Stimulated activated CD4-positive, alpha-beta T cell treated with anti-CD3 and anti-CD28 coated beads, Interleukin-15, amount 100 ng/mL, for 48 hours (primary cell): Measurements from ENCODE around the gene NR3C1.

ENCODE experiments used
- DNase-seq, 2 donors: peaks; one replicate each; pipeline ENCODE4 v3.0.0-alpha.2; 2020; ENCODE audit warnings: low read depth in 2 of 2

NR3C1 gene

DNA sequence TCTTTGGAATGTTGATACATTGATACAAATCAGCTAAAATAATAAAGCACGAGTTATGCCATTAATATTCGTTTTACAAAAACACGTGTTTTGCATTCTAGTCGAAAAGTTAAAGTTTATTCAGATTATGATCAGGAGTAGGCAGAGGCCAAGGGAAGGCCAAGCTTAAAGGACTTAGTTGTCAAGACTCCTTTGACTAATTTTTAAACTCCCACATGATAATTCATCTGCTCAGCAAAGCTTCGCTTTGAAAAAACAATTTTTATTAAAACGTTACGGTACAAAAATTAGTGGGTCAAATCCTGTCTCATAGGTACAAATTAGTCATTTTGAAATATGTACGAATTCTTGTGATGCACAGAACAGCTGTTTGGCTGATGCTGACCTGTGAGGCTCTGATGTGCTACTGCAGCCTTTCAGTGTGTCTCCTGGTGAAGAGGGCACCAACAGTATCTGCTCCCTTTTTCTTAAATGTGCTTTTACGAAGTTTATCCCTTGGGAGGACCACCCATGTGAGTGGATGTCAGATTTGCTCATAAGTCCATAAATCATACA lies 23.0 kb upstream of the NR3C1 start:
- no peak for DNase-seq

DNA sequence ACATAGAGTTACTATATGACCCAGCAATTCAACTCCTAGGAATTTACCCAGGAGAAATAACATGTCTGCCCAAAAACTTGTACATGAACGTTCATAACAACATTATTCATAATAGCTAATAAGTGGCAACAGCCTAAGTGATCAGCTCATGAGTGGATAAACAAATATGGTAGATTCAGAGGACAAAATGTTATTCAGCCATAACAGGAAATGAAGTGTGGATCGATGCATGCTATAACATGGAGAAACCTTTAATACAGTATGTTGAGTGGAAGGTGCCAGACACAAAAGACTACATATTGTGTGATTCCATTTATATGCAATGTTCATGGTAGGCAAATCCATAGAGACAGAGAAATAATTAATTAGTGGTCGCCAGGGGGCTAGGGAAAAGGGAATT lies 22.3 kb upstream of the NR3C1 start:
- no peak for DNase-seq

DNA sequence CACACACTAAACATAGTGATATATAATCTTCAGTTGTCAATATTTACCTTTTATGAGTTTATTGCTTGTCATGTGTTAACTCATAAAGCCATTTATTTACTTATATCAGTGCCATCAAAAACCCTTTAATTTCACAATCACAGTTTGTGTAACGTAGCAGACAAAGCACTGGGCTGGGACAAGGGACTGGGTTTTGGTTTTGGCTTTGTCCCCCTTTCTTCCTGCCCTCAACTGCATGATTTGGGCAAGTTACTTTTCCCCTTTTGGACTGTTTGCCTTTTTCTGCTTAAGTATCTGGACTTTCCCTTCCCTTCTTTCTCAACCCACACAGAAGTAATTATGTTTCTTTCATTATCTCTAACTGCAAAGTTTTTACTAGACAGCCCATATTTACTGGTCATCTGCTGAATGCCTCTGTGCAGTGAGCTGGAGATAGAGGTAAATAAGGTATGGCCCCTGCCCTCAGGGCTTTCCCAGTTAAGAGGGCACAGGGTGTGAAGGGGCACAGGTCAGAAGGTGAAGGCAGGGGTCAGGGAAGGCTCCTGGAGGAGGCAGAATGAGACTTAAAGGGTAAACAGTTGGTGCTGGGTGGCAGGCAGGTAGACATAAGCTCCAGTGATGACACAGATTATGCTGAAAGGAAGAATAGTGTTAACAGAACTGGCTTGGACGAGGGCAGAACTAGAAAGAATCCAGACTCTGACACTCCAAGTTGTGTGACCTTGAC lies 14.8 kb upstream of the NR3C1 start:
- no peak for DNase-seq

GRCh38 chr5:143417503-143418139 lies 14.1 kb upstream of the NR3C1 start:
- no peak for DNase-seq

GRCh38 chr5:143416411-143416810 lies 12.9 kb upstream of the NR3C1 start:
- no peak for DNase-seq

DNA sequence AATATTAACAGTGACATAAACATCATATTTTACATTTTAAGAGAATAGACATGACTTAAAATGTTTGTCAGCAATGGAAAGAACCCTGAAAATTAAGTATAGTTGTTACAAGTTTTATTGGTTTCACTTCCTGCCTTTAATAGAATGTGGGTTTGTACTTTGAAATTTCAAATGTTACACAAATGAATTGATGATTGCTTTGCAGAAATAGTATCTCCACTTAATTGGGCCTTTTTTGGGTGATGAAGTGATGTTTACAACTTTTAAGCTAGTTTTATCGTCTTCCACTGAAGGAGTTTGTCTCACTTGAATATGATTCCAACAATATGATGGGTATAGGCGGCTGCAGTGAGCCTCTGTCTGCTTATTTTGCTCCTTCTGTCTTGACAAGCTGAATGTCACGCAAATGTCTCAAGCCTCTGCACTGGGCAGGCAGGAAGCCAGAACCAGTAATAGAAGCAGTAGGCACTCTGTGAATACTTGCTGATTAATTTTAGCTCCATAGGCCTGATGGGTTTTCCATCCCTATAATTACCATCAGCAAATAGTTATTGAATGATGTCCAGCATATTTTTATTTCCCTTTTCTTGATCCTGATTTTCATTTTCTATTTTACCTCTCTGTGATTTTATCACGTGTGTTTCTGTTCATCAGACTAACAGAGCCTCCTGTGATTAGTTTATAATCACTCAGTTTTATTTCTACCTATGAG lies 10.6 kb upstream of the NR3C1 start:
- no peak for DNase-seq

DNA sequence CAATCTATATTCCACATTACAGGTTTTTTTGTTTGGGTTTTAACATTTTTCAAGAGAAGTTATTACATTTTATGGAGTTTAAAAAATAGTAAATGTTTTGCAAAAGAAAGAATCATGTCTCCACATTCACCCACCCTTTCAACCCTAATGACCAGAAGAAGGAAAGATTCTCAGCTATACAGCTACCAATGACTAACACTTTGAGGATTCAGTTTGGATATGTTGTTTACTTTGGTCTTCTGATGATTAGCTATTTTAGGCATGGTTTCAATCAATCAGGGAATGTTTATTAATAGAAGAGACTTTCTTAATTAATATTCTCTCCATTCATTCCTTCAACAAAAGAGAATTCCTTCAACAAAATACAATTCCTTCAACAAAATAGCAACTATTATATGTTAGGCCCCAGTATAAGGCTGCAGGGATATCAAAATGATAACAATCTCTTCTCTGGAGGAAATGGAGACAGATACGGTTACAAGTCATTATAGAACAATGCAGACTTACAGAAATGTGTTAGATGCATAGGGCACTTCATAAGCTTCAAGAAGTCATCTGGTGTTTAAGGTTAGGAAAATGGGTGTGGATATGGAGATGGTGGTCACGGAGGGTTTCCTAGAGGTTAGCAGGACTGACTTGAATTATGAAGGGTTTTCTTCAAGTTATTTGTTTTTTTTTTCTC lies 9.3 kb upstream of the NR3C1 start:
- DNase-seq, result no peak

DNA sequence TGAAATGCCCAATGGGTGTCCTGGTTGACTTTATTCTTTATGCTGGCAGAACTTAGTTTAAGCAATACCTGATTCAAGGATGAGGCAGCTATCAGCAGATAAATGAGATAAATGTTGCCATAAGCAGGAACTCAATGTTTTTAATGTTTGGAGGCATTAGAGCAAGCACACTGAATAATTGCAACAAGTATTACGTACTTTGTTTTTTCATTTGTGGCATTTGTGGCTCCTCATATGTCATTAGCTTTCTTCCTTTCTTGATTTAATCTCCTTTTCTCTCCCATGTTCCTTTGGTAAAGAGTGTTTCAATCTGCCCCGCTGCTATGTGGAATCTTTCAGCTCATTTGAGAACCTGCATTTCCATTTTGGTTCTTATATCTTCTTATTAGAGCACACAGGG lies 6.4 kb upstream of the NR3C1 start:
- DNase-seq, result no peak

- DNase-seq, result no peak
Measured at GRCh38 chr5:143406408-143406807, 2.9 kb upstream of the NR3C1 start.

DNA sequence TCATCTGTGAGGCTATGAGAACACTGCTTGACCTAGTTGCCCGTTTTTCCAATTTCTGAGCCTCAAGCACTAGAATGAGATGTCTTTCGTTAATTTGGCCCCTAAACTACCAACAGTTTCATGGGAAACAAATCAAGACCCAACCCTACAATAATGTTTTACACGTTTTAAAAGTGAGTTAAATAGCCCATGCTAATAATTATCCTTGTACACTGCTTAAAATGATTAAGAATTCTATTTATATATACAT lies 2.3 kb upstream of the NR3C1 start:
- DNase-seq, result no peak

GRCh38 chr5:143405063-143405848 lies 1.8 kb upstream of the NR3C1 start:
- peak; percentile 81 to 82 for DNase-seq

GRCh38 chr5:143404416-143405062 lies 1.1 kb upstream of the NR3C1 start:
- DNase-seq, result peak; percentile 50 to 54

GRCh38 chr5:143403334-143403592 lies 223 bp downstream of the NR3C1 start:
- no peak for DNase-seq

GRCh38 chr5:143402553-143403333 lies 743 bp downstream of the NR3C1 start:
- peak; percentile 26 to 34 for DNase-seq

DNA sequence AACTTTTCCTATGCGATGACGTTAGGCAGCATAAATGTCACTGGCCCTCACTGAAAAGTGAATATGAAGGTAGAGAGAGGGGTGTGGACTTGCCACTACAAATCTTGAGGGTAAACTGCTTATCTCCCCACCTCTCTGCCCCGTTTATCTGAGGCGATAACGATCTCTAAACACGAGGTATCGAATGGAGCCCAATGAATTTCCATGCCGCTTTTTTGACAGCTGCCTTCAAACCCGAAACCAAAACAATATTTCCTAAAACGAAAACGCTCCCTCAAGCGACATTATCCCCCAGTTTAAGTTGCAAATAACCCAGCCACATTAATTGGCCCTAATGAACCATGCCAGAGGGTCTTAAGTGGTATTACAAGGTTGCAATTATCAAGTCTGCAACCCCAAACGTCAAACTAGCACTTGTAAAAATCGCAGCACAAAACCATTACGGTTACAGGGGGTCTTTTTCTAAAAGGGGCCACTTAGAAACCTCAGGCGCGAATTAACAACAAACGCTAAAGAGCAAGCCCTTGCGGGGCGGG lies 1.4 kb downstream of the NR3C1 start:
- no peak for DNase-seq

GRCh38 chr5:143401227-143402016 lies 2.1 kb downstream of the NR3C1 start:
- DNase-seq, result no peak

DNA sequence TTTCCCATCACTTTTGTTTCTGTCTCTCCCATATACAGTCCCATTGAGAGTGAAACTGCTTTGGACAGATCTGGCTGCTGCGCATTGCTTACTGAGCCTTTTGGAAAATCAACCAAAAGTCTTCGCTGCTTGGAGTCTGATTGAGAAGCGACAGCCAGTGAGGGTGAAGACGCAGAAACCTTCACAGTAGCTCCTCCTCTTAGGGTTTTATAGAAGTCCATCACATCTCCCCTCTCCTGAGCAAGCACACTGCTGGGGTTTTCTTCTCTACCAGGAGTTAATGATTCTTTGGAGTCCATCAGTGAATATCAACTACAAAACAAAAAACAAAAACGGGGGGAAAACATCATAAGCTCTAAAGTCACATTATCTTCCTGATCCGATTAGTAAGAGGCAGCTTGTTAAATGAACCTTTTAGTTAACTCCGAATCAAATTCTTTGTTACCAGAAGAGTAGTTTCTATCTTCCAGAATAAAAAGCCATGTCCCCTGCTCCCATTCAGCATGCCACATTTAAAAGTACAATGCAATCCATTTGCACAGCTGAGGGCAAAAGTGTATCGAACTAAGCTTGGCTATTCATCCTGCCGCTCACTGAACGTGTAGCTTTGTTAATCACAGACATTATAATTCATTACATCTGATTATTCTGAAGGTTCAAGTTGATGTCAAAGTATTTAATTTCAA lies 2.8 kb downstream of the NR3C1 start:
- DNase-seq, result no peak

- DNase-seq, result no peak
Measured at GRCh38 chr5:143399616-143400540, 3.6 kb downstream of the NR3C1 start.
